UCSD-AML1 (cell line): ENCODE measurements around the gene ATP11A.
A peak's percentile ranks its signal among the peaks of the same experiment; 100 is the strongest.
"Not testable (repeated sequence)": the region's sequence is repeated elsewhere in the genome, so short reads cannot be mapped to it uniquely, and the experiment has no call there.

Source experiments
- DNase-seq: peaks from one replicate; lab custom pipeline; 2025; ENCODE audit not compliant: unreplicated experiment; lab: John Stamatoyannopoulos, UW

The ATP11A gene

DNA sequence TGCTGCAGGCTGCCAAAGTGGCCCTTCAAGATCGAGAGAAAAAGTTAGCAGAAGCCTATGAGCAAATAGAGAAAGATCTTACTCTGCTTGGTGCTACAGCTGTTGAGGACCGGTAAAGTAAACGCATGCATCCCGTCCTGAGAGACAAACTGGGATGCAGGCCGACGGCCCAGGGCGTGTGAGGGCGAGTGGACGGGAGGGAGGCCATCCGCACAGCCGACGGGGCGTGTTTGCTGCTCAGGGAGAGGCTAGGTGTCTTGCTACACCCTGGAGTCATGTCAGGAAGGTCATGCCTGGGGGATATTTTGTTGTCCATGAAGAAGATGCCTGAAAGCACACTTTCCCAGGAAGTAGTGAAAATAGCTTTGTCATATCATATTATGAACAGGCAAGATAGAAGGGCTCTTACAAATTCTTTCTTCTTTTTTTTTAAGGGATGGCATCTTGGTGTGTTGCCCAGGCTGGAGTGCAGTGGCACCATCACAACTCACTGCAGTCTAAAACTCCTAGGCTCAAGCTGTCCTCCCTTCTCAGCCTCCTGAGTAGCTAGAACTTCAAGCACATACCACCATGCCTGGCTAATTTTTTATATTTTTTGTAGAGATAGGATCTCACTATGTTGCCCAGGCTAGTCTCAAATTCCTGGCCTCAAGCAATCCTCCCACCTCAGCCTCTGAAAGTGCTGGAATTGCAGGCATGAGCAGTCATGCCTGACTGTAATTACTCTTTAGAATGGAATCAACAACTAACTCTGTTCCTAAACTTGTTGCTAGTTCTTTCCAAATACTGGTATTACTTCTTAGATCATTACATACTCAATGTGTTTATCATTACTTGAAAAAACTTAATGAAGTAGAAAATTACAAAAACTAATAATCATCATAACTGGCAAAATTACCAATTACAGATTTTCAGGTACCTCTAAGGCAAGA, 161.5 kb downstream of the ATP11A start:
- no peak for DNase-seq

DNA sequence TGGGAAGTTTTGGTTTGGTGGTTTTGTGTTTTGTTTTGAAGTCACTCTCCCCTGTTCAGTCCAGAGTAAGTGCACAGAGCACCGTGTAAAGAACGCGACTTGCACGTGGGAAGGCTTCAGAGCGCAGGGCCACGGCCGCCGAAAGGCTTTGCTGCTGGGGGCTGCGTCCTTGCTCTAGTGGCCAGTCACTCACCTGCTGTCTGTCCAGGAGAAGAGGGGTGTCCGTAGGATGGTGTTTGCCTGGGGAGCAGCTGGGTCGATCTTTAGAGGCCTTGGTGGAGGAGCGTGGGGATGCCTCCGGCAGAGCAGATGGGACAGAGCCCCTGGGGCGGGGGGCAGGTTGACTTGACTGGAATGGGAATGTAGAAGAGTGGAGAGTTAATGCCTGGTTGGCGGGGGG, 162.6 kb downstream of the ATP11A start:
- no peak for DNase-seq

DNA sequence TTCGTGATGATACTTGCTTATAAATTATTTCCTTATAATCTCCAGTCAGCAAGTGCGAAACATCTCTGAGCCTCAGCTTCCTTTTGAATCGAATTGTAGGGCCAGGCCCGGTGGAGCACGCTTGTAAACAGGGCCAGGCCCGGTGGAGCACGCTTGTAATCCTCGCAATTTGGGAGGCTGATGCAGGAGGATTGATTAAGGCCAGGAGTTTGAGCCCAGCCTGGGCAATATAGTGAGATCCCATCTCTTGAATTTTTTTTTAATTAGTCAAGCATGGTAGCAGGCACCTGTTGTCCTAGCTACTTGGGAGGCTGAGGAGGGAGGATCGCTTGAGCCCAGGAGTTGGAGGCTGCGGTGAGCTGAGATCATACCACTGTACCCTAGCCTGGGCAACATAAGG, 163.0 kb downstream of the ATP11A start:
- no peak for DNase-seq

DNA sequence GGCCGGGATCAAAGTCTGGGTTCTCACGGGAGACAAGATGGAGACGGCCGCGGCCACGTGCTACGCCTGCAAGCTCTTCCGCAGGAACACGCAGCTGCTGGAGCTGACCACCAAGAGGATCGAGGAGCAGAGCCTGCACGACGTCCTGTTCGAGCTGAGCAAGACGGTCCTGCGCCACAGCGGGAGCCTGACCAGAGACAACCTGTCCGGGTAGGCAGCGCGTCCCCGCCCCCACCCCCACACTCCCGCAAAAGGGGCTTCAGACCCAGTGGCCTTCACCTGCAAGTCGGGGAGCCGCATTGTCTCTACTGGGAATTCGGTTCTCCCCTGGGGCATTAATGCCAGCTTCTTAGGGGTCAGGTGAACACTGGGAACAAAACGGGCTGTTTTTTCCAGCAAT, 164.5 kb downstream of the ATP11A start:
- no peak for DNase-seq

DNA sequence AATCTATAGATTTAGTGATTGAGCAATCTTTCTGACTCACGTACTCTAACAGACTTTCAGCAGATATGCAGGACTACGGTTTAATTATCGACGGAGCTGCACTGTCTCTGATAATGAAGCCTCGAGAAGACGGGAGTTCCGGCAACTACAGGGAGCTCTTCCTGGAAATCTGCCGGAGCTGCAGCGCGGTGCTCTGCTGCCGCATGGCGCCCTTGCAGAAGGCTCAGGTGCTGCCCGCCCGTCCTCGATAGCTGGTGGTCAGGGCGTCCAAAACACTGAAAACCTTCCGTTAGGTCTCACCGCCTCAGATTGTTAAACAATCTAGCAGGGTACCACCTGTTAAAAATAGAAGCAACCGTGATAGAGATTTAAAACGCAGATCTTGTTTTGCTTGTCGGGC, 166.0 kb downstream of the ATP11A start:
- no peak for DNase-seq

DNA sequence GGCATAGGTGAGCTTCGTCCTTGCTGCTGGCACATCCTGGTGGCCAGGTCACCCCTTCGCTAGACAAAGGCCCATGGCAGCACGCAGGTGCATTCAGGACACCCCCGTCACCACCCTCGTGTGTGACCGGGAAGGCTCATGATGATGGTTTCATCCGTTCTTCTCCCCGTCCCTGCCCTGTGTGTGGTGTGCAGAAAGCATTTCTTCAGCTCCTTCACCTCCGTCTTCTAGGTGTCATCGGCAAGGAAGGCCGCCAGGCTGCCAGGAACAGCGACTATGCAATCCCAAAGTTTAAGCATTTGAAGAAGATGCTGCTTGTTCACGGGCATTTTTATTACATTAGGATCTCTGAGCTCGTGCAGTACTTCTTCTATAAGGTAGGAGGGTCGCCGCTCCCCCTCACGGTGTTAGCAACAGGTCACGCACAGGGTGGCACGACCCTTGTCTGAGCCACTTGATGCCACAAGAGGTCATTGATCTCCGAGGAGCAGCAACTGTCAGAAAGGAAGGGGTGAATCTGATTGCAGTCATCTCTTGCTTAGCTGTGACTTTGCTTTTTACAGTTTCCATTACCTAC, 168.2 kb downstream of the ATP11A start:
- no peak for DNase-seq

DNA sequence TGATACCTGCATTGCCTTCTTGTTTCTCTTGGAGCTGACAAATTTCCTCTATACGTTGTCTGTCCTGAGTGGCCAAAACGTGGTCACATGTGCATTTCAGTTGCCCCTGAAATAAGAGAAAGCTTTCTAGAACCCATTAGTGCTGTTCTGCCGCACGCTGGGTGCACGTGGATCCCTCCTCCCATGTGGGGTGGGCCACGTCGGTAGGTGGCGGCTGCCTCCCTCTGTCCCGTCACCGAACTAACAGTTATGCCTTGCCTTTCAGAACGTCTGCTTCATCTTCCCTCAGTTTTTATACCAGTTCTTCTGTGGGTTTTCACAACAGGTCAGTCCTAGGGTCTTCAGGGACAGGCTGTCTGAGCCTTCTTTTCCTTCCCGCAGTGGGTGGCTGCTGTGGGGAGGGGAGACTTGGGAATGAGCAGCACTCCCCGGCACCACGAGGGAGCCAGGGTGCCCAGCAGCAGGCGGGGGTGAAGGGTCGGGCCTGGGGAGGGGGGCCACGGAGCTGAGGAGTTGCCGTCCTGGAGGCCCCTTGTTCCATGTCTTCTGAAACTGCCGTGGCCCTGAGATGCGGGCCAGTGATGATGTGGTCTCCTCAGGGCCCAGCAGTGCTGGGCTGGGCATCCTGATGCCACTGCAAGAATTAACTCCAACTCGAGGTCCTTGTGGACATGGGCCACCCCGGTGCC, 169.4 kb downstream of the ATP11A start:
- no peak for DNase-seq

DNA sequence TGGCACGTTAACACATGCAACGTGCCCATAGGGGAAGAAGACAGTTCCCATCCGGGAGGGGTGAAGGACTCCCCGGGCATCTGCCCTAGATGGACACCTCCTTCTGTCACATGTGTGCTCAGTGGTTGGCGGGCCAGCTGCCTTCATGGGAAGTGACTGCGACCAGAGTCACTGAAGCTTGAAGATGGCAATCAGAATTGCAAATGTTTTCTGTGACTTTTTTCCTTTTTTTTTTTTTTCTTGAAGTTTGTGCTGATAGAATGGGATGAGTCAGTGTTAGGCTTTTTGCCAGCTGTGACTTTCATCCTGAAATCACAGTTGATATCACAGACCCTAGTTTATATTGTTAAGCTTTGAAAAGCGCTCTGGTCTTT, 170.0 kb downstream of the ATP11A start:
- DNase-seq: no peak

DNA sequence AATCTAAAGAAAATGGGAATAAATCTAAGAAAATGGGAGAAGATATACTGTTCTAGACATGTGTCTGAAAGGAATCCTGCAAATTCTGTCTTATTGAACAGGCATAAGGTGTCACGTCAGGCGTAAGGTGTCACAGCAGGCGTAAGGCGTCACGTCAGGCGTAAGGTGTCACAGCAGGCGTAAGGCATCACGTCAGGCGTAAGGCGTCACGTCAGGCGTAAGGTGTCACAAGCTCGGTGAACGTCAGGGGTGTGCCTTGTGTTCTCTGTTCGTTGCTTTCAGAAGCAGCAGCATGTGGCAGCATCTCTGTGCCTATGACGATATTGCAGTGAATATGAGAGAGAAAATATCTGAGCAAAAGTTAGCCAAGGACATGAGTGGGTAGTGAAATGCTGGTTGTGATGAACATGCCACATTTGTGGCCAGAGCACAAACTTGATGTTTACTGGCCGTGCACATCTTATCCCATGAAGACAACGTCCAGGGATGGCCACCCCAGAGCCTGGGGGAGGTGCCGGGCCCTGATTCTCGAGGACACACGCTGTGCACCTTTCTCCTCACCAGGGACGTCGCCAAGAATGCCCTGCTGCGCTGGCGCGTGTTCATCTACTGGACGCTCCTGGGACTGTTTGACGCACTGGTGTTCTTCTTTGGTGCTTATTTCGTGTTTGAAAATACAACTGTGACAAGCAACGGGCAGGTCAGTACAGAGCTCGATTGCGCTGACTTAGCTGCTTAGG, 172.2 kb downstream of the ATP11A start:
- no peak for DNase-seq

DNA sequence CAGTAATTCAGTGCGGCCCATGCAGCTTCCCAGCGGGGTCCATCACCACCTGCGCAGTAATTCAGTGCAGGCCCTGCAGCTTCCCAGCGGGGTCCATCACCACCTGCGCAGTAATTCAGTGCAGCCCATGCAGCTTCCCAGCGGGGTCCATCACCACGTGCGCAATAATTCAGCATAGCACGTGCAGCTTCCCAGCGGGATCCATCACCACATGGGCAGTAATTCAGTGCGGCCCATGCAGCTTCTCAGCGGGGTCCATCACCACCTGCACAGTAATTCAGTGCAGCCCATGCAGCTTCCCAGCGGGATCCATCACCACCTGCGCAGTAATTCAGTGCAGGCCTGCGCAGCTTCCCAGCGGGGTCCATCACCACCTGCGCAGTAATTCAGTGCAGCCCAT, 173.5 kb downstream of the ATP11A start:
- DNase-seq: not testable (repeated sequence)

DNA sequence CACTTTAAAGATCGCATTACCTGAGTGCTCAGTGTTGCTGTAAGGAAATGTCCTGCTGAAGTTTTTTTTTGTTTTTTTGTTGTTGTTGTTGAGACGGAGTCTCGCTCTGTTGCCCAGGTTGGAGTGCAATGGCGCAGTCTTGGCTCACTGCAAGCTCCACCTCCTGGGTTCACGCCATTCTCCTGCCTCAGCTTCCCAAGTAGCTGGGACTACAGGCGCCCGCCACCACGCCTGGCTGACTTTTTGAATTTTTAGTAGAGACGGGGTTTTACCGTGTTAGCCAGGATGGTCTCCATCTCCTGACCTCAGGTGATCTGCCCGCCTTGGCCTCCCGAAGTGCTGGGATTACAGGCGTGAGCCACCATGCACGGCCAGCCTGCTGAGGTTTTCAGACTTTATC, 175.6 kb downstream of the ATP11A start:
- DNase-seq: not testable (repeated sequence)

DNA sequence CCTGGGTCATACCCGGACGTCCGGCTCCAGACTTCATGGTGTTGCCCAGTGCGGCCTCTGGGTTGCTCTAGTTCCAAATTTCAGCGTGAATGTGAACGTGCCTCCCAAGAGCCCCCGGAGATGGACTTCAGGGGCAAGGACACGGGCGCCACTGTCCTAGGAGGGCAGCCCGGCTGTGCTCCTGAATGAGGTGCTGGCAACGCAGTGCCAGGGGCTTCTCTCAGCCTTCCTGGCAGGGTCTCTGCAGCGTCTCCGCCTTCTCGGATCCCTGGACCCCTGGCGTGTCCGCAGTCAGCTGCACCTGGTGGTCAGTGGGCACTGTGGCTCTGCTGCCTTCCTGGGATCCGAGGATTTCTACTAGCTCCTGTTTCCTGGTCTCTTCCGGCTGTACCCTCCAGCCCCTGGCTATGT, 177.5 kb downstream of the ATP11A start:
- DNase-seq: no peak

DNA sequence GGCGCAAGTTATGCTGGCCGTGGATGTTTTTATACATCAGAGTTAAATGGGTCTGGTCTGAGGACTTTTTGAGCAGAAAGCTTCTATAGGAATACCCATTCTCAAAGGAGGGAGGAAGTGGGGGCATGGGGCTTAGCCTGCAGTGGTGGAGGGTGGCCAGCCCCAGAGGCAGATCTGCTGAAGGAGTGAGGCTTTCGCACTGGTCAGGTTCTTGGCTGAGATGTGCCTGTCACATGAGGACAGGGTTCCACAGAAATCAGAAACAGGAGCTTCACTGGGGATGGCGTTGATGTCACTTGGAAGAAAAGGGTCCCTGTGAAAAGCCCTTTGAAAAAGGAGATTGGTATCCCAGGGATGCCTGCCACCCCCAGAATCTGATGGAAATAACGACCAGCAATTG, 178.5 kb downstream of the ATP11A start:
- DNase-seq: no peak

DNA sequence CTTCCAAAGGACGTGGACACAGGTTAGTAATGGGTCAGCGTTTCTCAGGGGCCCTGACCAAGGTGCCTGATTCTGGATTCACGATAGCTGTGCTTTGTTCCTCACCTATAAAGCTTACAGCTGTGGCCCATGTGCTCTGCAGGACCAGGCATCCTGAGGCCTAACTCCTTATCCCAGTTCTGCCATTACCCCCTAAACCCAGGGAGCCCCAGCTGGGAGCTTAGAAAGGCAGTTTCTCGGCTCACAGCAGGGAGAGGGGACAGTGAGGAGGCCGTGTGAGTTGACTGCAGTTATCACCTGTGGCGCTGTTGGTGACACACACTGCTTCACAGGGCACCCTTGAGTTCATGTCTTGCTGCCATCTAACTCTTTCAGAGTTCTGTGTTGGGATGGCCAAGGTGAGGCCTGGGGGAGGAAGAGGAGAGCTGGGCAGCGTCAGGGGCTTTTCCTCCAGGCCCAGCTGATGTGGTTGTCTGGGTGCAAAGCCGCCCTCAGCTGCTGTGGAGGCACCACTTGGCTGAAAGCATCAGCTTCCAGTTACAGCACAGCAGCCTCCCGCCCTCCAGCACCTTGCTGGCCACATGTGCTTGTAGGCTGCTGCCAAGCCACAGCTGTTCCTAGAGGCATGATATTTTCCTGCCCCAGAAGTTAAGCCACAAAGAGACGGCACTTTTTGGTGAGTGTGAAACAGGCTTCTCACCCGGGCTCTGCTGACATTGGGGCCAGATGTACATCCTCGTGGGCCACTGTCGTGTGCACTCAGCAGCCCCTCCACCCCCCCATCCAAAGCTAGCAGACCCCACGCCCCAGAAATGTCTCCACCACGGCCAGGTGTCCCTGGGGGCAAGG, 179.6 kb downstream of the ATP11A start:
- DNase-seq: no peak

DNA sequence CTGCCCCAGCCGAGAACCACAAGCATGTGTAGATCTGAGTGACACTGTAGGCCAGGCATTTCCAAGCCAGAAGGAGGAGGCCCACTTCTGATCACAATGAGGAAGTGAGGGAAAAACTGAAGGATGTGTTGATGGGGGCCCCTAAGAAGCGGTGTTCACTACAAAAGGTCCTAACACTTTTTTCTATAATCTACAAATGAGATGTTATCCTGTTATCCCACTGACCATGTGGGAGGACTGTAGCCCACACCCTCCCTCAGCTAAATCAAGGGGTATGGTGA, 180.2 kb downstream of the ATP11A start:
- DNase-seq: no peak

DNA sequence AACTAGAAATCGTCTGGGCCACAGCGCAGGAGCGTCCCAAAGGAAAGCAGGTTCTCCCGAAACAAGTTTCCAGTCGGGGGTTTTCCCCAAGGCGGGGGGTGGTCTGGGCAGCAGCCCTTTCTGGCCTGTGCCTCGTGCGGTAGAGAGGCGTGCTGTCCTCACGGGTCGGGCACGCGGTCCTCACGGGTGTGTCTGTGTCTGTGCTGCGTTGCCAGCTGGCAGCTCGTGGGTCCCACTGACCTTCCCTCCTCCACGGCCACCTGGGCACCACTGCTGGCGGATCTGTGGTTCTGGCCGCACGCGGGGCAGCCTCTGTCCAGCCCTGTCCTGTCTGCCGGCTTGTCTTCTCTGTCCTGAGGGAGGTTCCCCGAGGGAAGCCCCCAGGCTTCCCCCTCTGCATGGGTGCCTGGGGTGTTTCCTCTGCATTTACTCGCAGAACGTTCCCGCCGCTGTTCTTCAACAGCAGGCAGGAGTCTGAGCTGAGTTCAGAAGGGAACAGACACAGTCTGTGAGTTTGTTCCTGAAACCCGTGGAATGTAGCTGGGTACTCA, 181.0 kb downstream of the ATP11A start:
- no peak for DNase-seq

DNA sequence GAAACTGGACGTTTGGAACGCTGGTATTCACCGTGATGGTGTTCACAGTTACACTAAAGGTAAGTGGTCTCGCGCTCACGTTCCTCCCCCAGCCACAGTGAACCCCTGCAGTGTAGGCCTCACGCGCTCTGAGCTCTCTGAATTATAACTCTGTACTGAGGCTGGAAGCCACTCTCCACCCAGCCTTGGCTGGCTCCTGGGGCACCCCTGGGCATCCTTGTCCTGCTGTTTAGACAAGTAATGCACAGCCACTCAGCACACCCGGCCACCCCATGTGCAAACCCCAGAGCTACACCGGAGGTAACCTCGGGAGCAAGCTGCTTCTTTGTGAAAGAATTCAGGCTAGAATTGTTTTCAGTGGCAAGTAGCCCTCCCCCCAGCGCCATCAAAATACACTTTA, 181.9 kb downstream of the ATP11A start:
- DNase-seq: no peak

DNA sequence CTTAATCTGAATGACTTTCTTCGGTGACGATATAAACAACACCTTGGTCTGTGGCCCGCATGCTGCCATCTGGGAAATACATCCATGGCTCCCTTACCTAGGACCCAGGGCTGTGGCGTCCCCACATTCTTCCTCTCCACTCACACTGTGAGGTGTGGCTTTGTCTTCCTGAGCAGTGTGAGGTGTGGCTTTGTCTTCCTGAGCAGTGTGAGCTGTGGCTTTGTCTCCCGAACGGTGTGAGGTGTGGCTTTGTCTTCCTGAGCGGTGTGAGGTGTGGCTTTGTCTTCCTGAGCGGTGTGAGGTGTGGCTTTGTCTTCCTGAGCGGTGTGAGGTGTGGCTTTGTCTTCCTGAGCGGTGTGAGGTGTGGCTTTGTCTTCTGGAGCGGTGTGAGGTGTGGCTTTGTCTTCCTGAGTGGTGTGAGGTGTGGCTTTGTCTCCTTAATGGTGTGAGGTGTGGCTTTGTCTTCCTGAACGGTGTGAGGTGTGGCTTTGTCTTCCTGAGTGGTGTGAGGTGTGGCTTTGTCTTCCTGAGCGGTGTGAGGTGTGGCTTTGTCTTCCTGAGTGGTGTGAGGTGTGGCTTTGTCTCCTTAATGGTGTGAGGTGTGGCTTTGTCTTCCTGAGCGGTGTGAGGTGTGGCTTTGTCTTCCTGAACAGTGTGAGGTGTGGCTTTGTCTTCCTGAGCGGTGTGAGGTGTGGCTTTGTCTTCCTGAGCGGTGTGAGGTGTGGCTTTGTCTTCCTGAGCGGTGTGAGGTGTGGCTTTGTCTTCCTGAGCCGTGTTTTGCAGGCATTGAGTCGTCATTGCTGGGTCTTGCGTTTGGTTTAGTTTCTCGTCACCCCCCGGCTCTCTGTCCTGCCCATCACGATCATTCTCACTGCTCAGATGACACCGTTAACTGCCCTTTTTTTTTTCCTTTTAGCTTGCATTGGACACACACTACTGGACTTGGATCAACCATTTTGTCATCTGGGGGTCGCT, 183.1 kb downstream of the ATP11A start:
- DNase-seq: peak; percentile 20
